H1 (cell line): ENCODE results near the gene TAMM41. TPM values are rescaled to one million over a fixed set of nuclear protein-coding genes. Genes with fewer than 3 reads are reported as not detected.
A peak's percentile ranks its signal among the peaks of the same experiment; 100 is the strongest.

Source experiments
- CEBPB ChIP-seq: IDR thresholded peaks from 2 replicates; pipeline ENCODE4 v1.6.1; 2012; ENCODE audit warnings: low read depth, low read length
- EP300 ChIP-seq, 2 experiments: IDR thresholded peaks; 1 replicate in 1 of 2; 2 replicates in 1 of 2; pipeline ENCODE4 v1.6.1; 2011 to 2012; ENCODE audit warnings: low read depth in 2 of 2, low read length in 2 of 2, mild to moderate bottlenecking in 2 of 2, borderline replicate concordance in 1 of 2, inconsistent platforms in 1 of 2, moderate library complexity in 1 of 2
- PHF8 ChIP-seq: fragments of 200-600 bp; sonication (generic); conservative IDR thresholded peaks from 2 replicates; pipeline ENCODE4 v1.7.1; 2012; ENCODE audit warnings: low read depth, mild to moderate bottlenecking, inconsistent platforms, low read length, moderate library complexity
- POLR2AphosphoS5 ChIP-seq: IDR thresholded peaks from 2 replicates; pipeline ENCODE4 v1.6.1; 2011; ENCODE audit warnings: low read depth, low read length
- RAD21 ChIP-seq, 2 experiments: IDR thresholded peaks in 1 of 2; conservative IDR thresholded peaks in 1 of 2; 2 replicates each; pipeline ENCODE4 v1.6.1; 2011; ENCODE audit warnings: low read depth in 2 of 2, low read length in 2 of 2, improper control_type of control experiment in 1 of 2, inconsistent platforms in 1 of 2, mild to moderate bottlenecking in 1 of 2, moderate library complexity in 1 of 2
- RBBP5 ChIP-seq: IDR thresholded peaks from 2 replicates; pipeline ENCODE4 v1.7.1; 2012; ENCODE audit warnings: low read depth, mild to moderate bottlenecking, inconsistent platforms, low read length, moderate library complexity, borderline replicate concordance
- SUZ12 ChIP-seq: fragments of 200-600 bp; sonication (generic); IDR thresholded peaks from 2 replicates; pipeline ENCODE4 v1.6.1; 2012; ENCODE audit warnings: mild to moderate bottlenecking, inconsistent platforms, low read length, moderate library complexity, mixed read lengths
- polyA plus RNA-seq, 7 experiments: library from polyadenylated mRNA; depleted of rRNA in 3 of 7; stranded (reverse) in 5 of 7; unstranded in 2 of 7; fragments of >200 nt in 5 of 7; fragments of 200-250 nt in 2 of 7; gene quantifications; 1 replicate in 5 of 7; 2 replicates in 1 of 7; 4 replicates in 1 of 7; pipeline versions ENCODE4 v1.2.1 to v1.2.3, GENCODE V29; 2011 to 2013; ENCODE audit warnings: missing spikeins in 2 of 7, mixed read lengths in 2 of 7
- total RNA-seq: library from RNA; stranded (reverse); fragmentation: NEBNext Ultra II Directional; extraction: Animal tissue kit (Norgen Biotek cat#: 25700); gene quantifications from 2 replicates; pipeline ENCODE4 v1.2.1, GENCODE V29; 2021
- TF ChIP-seq, protein P1 (sequence below): fragments of 300-600 bp; sonication (generic); IDR thresholded peaks from 2 replicates; pipeline ENCODE4 v1.7.1; 2012; ENCODE audit warnings: low read length, moderate library complexity, mild to moderate bottlenecking, inconsistent platforms; ENCODE audit not compliant: insufficient replicate concordance

Gene TAMM41
- total and polyA plus RNA-seq, 2 of the 8 experiments (the other 6 are each of a cell fraction or from before 2014, with no cell fraction given), result 16.9 to 22.5 TPM

DNA sequence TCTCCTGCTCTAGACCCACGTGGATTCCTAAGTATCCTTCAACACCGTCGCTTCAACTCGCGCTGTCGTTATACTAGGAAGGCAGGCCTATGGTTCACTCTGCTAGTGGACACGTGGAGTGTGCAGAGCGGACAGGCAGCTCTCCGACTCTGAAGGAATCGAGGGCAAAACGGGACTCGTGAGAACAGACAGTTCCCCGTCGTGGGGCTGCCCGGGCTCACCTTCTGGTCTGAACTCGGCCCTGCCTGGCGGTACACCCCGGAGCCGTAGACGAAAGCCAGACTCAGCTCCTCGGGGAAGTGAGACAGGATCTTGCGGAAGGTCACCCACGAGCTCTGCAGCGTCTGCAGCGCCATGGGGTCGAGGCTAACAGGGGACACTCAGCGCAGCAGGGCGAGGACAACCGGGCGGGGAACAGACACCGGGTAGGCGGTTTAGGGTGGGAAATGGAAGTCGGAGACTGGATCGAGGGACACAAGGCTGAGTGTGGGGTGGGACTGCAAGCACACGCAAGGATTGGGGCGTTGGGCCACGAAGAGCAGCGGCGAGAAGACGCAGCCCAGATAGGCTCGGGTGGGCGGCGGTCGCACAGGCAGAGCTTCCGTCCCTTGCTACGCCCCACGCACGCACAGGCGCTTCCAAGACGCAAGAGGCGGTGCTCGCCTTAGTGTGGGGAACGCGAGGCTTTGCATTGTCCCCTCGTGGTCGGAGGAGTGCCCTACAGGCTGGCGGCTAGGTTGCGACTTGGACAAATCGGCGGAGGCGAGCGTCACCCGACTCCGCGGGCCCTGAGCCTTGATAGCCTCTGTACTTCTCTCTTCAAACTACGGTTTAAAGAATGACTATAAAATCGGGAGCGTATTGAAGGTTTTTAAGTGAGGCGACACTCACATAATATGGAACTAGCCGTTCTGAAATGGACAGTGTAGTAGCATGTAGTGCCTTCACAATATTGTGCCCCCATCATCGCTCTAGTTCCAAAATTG, at the start of gene TAMM41 (continued):
- TF ChIP-seq CEBPB (no peak), EP300 (IDR thresholded peaks at IDR 0.05; ENCODE audit: borderline replicate concordance in 1 of 2, low read depth in 2 of 2, low read length in 2 of 2) (no peak), SUZ12 (peak; percentile 56; the same call in 1 of the 2 replicates), RBBP5 (peak; percentile 94; the same call in 1 of the 2 replicates), PHF8 (peak; percentile 76), POLR2AphosphoS5 (peak; percentile 46; the same call in 1 of the 2 replicates), RAD21 (IDR thresholded peaks at IDR 0.05 in 1 of 2, conservative IDR thresholded peaks at IDR 0.05 in 1 of 2; ENCODE audit: low read depth in 2 of 2, low read length in 2 of 2) (peak; percentile 34 to 55; a peak in 3 of 4 replicates)
- TF ChIP-seq, protein P1, sequence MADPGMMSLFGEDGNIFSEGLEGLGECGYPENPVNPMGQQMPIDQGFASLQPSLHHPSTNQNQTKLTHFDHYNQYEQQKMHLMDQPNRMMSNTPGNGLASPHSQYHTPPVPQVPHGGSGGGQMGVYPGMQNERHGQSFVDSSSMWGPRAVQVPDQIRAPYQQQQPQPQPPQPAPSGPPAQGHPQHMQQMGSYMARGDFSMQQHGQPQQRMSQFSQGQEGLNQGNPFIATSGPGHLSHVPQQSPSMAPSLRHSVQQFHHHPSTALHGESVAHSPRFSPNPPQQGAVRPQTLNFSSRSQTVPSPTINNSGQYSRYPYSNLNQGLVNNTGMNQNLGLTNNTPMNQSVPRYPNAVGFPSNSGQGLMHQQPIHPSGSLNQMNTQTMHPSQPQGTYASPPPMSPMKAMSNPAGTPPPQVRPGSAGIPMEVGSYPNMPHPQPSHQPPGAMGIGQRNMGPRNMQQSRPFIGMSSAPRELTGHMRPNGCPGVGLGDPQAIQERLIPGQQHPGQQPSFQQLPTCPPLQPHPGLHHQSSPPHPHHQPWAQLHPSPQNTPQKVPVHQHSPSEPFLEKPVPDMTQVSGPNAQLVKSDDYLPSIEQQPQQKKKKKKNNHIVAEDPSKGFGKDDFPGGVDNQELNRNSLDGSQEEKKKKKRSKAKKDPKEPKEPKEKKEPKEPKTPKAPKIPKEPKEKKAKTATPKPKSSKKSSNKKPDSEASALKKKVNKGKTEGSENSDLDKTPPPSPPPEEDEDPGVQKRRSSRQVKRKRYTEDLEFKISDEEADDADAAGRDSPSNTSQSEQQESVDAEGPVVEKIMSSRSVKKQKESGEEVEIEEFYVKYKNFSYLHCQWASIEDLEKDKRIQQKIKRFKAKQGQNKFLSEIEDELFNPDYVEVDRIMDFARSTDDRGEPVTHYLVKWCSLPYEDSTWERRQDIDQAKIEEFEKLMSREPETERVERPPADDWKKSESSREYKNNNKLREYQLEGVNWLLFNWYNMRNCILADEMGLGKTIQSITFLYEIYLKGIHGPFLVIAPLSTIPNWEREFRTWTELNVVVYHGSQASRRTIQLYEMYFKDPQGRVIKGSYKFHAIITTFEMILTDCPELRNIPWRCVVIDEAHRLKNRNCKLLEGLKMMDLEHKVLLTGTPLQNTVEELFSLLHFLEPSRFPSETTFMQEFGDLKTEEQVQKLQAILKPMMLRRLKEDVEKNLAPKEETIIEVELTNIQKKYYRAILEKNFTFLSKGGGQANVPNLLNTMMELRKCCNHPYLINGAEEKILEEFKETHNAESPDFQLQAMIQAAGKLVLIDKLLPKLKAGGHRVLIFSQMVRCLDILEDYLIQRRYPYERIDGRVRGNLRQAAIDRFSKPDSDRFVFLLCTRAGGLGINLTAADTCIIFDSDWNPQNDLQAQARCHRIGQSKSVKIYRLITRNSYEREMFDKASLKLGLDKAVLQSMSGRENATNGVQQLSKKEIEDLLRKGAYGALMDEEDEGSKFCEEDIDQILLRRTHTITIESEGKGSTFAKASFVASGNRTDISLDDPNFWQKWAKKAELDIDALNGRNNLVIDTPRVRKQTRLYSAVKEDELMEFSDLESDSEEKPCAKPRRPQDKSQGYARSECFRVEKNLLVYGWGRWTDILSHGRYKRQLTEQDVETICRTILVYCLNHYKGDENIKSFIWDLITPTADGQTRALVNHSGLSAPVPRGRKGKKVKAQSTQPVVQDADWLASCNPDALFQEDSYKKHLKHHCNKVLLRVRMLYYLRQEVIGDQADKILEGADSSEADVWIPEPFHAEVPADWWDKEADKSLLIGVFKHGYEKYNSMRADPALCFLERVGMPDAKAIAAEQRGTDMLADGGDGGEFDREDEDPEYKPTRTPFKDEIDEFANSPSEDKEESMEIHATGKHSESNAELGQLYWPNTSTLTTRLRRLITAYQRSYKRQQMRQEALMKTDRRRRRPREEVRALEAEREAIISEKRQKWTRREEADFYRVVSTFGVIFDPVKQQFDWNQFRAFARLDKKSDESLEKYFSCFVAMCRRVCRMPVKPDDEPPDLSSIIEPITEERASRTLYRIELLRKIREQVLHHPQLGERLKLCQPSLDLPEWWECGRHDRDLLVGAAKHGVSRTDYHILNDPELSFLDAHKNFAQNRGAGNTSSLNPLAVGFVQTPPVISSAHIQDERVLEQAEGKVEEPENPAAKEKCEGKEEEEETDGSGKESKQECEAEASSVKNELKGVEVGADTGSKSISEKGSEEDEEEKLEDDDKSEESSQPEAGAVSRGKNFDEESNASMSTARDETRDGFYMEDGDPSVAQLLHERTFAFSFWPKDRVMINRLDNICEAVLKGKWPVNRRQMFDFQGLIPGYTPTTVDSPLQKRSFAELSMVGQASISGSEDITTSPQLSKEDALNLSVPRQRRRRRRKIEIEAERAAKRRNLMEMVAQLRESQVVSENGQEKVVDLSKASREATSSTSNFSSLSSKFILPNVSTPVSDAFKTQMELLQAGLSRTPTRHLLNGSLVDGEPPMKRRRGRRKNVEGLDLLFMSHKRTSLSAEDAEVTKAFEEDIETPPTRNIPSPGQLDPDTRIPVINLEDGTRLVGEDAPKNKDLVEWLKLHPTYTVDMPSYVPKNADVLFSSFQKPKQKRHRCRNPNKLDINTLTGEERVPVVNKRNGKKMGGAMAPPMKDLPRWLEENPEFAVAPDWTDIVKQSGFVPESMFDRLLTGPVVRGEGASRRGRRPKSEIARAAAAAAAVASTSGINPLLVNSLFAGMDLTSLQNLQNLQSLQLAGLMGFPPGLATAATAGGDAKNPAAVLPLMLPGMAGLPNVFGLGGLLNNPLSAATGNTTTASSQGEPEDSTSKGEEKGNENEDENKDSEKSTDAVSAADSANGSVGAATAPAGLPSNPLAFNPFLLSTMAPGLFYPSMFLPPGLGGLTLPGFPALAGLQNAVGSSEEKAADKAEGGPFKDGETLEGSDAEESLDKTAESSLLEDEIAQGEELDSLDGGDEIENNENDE, result no peak
